GM18526 (cell line): Measurements from ENCODE around the gene RAMP1.

Source experiments
- POLR2A ChIP-seq: IDR thresholded peaks from 3 replicates; pipeline ENCODE4 v1.6.1; 2011; ENCODE audit not compliant: insufficient read length; ENCODE audit errors: extremely low read depth

RAMP1 gene

GRCh38 chr2:237895544-237896506, 36.4 kb downstream of the RAMP1 start:
- no peak for TF ChIP-seq POLR2A

- no peak for TF ChIP-seq POLR2A
Observed at GRCh38 chr2:237896507-237896892, 37.1 kb downstream of the RAMP1 start.

GRCh38 chr2:237896956-237897355, 37.5 kb downstream of the RAMP1 start:
- no peak for TF ChIP-seq POLR2A

- TF ChIP-seq POLR2A = no peak
Observed at GRCh38 chr2:237898057-237898414, 38.6 kb downstream of the RAMP1 start.

GRCh38 chr2:237900891-237901831, 41.7 kb downstream of the RAMP1 start:
- no peak for TF ChIP-seq POLR2A

- TF ChIP-seq POLR2A = no peak
Observed at GRCh38 chr2:237901932-237902850, 42.8 kb downstream of the RAMP1 start.

GRCh38 chr2:237904831-237905599, 45.6 kb downstream of the RAMP1 start:
- no peak for TF ChIP-seq POLR2A

- TF ChIP-seq POLR2A = no peak
Observed at GRCh38 chr2:237907144-237907543, 47.7 kb downstream of the RAMP1 start.

- no peak for TF ChIP-seq POLR2A
Observed at GRCh38 chr2:237909075-237909695, 49.8 kb downstream of the RAMP1 start.

GRCh38 chr2:237909801-237910475, 50.5 kb downstream of the RAMP1 start:
- TF ChIP-seq POLR2A = no peak

- no peak for TF ChIP-seq POLR2A
Observed at GRCh38 chr2:237910576-237911362, 51.3 kb downstream of the RAMP1 start.

- TF ChIP-seq POLR2A = no peak
Observed at GRCh38 chr2:237911363-237912017, 52.1 kb downstream of the RAMP1 start.
